GM18511 (cell line): ENCODE measurements around the gene HNF4A.
"Not testable (repeated sequence)": the region's sequence is repeated elsewhere in the genome, so short reads cannot be mapped to it uniquely, and the experiment has no call there.

ENCODE experiments used
- ATAC-seq: cut with Tn5 transposase; IDR thresholded peaks from one replicate; pipeline ENCODE4 v1.9.1; 2021; ENCODE audit warnings: mild to moderate bottlenecking, moderate library complexity; ENCODE audit not compliant: unreplicated experiment

The HNF4A gene

DNA sequence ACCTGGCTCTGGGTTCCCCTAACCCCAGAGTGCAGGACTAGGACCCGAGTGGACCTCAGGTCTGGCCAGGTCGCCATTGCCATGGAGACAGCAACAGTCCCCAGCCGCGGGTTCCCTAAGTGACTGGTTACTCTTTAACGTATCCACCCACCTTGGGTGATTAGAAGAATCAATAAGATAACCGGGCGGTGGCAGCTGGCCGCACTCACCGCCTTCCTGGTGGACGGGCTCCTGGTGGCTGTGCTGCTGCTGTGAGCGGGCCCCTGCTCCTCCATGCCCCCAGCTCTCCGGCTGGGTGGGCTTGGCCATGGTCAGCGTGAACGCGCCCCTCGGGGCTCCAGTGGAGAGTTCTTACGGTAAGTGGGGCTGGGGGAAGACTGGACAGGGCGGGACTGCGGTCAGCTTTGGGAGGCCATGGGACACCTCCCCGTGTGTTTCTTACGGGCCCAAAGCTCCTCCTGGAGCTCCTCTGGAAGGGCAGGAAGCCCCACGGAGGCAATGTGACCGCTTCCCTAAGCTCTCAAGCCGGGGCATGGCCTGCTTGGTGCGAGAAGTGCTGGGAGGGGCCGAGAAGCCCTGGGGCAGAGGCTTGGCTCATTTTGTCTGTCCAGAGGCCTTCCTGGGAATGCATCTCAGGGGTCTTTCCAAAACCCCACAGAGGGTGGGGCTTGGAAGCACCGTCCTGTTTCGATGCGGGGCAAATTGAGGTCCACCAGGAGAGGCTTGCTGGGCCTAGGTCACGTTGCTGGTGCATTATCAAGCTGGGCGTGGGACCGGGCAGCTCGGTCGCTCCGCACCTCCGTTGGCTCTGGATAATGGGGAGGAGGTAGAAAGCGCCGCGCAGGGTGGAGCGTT, at the start of gene HNF4A:
Gene HNF4A, plus strand, starts transcription at position 202 of the 855 bp plus-strand sequence. Its CDS starts 106 bp downstream, at position 308.
- ATAC-seq, result no peak

DNA sequence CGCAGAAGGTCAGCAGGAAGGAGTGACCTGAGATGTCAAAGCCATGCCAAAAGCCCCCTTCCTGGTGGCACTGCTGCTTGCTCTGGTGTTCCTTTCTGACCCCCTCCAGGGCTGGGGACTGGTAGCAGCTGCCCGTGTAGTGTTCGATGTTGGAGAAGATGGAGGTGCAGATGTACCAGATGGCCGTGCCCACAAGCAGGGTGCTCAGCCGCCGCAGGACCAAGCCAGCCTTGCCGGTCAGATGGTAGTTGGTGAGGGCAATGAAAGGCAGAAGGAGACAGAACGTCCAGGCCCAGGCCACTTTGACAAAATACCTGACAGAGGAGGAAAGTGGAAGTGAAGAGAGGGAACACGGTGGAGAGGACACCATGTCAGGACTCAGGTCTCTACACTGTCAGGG, 48.6 kb upstream of the HNF4A start:
- ATAC-seq, result no peak

GRCh38 chr20:44309763-44310663, 45.5 kb upstream of the HNF4A start:
- no peak for ATAC-seq

DNA sequence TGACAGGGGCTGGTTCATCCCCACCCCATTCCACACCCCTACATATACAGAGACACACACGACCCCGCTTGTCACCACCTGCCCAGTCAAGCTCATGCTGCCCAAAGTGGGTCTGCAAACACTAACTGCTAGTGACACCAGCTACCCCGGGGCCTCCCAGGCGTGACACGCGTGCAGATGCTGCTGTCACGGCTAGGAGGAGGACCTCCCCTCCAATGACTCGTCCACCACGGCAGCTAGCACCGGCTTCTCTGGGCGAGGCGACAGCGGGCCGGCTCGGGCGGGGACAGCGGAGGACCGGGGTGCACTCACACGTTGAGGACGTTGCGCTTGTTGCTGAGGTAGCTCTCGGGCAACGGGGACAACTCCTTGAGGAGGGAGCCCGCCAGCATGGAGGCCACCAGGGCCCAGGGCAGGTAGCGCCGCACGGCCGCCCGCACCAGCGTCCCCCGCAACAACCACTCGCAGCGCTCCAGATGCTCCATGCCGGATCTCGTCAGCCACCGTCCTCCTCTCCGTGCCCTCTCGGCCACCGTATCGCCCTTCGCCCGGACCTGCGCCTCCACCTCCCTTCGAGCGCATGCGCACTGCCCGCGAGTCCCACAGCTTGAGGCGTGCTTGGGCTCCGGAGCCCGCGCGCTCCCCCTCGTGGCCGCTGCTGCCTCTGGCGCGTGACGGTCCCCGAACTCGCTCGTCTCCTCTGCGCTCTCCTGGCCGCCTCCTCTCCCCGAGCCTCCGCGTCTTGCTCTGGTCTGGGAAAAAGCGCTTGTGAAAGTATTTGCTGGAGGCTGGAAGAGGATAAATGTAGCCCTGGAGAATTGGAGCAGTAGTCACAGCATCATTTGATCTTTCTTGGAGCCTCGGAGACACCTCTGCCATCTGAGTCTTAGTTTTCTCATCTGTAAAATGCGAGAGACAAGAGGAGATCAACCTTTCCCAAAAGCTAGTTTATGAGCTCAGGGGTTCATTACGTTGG, 44.5 kb upstream of the HNF4A start, which contains the start of gene FITM2:
Gene FITM2, minus strand, starts transcription at position 539 of the 976 bp plus-strand sequence. Its CDS starts 54 bp downstream, at position 485.
- peak; percentile 92 for ATAC-seq

DNA sequence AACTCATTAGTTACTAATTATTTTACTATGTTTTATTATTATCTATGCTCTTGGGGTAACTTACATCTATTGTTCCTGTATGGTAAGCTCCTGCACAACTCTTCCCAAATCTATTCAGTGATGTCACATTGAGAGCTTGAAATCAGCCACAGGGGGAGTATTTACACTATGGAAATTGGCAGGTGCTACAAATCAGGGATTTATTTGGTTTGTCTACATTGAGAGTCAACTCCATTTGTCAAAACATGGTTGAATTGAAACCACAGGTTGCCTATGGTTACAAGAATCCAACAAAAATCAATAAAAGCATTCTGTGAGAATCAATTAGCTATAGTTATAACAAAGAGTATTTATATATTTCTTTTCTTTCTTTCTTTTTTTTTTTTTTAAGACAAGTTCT, 40.6 kb upstream of the HNF4A start:
- ATAC-seq, result no peak

DNA sequence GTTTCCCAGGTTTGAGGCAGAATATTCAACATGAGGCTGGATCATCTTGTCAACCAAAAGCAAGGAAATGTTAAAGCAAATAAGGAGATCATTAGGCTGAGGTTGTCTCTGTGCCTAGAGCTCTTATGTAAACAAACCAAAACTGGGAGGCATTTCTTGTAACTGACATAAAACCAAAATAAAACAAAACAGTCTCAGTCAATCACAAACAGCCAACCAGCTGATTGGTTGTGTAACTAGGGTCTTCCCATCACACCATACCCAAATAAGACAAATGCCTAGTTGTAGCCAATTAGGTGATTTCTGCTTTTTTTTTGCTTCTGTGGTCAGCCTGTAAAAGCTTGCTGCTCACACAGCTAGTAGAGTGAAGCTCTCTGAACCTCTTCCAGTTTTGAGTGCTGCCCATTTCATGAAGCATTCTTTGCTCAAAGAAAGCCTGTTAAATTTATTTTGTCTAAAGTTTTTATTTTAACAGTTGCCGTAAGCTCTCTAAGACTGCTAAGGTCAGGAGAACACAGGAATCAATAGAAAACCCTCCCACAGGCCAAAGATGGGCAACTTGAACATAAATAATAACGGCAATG, 35.6 kb upstream of the HNF4A start:
- ATAC-seq, result no peak

DNA sequence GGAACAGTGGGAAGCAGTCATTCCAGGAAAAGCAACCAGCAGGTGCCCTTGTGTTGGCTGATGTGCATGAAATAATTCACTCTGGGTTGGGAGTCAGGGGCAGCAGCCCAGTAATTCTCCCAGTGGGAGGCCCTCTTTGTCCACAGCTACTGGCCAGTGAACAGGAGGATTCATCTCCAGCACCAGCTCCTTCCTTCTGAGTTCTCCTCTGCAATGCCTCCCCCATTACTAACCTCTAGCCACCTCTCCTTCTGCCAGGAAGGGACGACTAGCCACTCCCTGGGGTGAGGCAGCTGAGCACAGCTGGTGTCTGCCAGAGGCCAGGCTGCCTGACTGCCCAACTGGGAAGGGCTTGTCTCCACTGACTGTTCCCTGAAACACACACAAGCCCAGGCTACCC, 31.2 kb upstream of the HNF4A start:
- ATAC-seq, result no peak

GRCh38 chr20:44326391-44327159, 28.9 kb upstream of the HNF4A start:
- ATAC-seq, result no peak

DNA sequence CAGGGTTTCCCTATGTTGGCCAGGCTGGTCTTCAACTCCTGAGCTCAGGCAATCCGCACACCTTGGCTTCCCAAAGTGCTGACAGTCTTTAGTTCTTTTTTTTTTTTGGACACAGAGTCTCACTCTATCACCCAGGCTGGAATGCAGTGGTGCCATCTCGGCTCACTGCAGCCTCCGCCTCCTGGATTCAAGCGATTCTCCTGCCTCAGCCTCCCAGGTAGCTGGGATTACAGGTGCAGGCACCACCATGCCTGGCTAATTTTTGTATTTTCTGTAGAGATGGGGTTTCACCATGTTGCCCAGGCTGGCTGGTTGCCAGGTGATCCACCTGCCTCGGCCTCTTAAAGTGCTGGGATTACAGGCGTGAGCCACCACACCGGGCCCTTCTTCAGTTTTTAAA, 27.8 kb upstream of the HNF4A start:
- ATAC-seq, result not testable (repeated sequence)

- no peak for ATAC-seq
Observed at GRCh38 chr20:44328428-44328827, 27.1 kb upstream of the HNF4A start.

GRCh38 chr20:44331201-44331600, 24.3 kb upstream of the HNF4A start:
- no peak for ATAC-seq

DNA sequence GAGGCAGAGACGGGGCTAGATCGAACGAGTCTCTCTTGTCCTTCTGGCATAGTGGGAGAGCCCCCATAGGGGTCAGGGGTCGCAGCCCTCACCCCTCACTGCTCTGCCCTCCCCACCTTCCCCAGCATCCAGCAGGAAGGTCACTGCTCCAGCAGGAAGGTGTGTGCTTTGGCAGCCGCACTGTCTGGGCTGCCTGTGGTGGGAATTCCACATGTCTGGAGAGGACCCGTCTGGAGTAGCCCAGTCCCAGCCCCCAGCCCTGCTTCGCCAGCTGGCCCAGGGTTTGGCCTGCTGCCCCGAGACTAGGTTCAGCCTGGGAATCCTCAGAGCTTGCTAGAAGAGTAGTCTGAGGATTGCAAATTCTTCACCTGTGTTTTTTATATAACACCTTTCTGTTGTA, 21.2 kb upstream of the HNF4A start:
- no peak for ATAC-seq

DNA sequence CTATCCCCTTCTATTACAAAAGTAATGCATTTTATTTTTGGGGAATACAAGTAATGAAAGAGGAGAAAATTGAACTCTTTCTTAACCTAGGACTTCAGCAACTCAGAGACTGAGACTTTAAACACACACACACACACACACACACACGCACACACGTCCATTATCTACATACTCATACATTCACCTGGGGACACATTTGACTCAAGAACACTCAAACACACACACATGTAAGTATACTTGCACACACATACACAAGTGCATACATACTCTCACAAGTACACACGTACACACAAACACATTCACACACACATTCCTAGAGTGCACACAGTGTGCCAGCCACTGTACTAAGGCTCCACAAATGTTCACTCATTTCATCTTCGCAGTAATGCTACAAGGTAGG, 20.8 kb upstream of the HNF4A start:
- no peak for ATAC-seq

GRCh38 chr20:44335675-44336074, 19.8 kb upstream of the HNF4A start:
- no peak for ATAC-seq

DNA sequence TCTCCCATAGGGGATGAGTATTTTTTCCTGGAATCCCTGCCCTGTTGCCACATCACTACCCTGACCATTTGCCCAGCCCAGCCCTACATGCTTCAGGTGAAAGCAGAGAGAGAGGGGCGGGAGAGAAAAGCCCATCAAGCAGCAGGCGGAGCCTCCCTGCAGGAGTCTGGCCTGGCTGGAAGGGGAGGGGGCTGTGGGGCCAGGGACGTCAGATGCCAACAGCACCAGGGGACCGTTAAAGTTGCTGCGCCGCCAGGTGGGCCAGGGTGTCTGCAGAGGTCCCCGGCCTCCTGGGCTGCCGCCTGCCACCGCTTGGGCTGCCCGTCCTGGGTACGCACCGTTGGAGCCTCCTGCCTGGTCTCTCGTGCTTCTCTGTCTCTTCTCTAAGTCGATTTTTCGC, 19.4 kb upstream of the HNF4A start:
- ATAC-seq, result no peak

DNA sequence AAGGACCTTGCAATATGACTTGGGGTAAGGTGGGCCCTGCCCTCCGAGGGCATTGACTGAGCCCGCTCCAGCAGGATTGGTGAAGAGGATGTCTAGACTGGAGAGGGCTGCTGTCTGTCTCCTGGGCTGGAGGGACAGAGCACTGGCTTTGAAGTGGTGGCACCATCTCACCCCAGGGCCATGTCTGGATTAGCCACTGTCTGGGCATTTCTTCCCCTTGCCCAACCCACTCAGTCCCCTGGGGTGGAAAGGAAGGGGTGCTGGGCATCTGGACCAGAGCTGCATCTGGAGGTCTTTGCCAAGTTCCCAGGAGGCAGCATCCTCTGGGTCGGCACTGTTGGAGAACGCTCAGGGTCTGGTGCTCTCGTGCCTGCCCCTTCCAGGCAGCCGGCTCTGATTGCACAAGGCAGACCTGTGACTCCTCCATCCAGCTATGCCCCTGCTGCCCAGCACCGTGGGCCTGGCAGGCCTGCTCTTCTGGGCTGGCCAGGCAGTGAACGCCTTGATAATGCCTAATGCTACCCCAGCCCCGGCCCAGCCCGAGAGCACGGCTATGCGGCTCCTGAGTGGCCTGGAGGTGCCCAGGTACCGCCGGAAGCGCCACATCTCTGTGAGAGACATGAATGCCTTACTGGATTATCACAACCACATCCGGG, 18.6 kb upstream of the HNF4A start, which contains the start of gene R3HDML:
Gene R3HDML, plus strand, starts transcription at position 319 of the 656 bp plus-strand sequence. Its CDS starts 115 bp downstream, at position 434.
- no peak for ATAC-seq

DNA sequence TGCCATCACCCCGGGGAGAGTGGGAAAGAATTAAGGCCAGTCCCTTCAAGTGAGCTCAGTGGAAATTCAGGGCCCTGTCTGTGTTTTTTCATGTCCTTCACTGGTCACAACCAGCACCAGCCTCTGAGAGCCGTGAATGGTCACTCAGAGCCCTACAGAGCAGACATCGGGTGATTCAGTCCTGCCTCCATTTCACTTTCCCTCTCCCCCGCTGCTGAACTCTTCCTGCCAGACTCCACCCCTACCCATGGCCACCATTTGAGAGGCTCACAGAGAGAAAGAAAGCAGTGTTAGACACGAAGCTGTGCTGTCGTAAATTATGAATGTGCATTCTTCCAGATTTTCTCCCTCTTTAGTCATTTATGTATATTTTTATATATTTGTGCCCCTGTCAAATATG, 13.3 kb upstream of the HNF4A start:
- no peak for ATAC-seq

DNA sequence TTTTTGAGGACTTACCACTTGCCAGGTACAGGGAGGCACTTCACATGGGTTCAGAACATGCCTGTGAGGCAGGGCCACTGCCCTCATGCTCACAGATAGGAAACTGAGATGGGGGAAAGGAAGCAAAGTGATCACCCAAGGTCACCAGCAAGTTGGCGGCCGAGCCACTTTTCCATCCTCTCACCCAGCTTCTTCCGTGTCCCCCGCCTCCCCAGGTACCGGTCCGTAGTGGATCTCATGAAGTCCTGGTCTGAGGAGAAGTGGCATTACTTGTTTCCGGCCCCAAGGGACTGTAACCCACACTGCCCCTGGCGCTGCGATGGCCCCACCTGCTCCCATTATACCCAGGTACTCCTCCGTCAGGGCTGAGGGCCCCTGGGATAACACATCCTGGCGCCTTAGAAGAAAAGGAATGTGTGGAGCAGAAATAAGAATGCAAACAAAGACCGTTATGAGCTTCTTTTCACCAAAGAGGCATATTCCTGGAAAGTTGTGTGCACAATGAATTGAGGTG, 12.3 kb upstream of the HNF4A start:
- no peak for ATAC-seq

DNA sequence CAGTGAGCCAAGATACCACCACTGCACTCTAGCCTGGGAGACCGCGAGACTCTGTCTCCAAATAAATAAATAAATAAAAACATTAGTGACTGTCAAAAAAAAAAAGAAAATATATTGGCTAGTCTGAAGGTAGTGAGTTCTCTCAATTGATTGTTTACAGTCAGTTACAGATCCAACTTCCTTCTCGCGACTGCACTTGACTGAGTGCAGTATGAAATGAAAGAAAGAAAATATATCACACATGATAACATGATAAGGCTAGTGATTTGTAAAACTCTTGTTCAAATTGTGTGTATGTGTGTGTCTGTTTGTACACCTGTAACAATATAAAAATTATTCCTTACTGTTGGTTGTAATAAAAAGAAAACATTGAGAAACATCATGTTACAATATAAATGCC, 10.8 kb upstream of the HNF4A start:
- no peak for ATAC-seq
